Gastroesophageal sphincter (tissue), 3 donors: ENCODE results near the gene DYNC1I1.

Source experiments
- POLR2A ChIP-seq, 2 donors: fragments of 450-650 bp; IDR thresholded peaks; one replicate each; pipeline ENCODE4 v1.6.1; 2017; ENCODE audit warnings: antibody characterized with exemption in 2 of 2, mild to moderate bottlenecking in 2 of 2, moderate library complexity in 1 of 2
- POLR2AphosphoS5 ChIP-seq: sonication (generic); formaldehyde crosslinking; IDR thresholded peaks from one replicate; pipeline ENCODE4 v1.6.1; 2017; ENCODE audit warnings: antibody characterized with exemption
- TF ChIP-seq, protein P1 (sequence below), 4 experiments: fragments of 200-600 bp in 2 of 4; fragments of 450-650 bp in 2 of 4; sonication (generic) in 1 of 4; IDR thresholded peaks; one replicate each; pipeline ENCODE4 v1.5.1; 2017 to 2019; ENCODE audit warnings: antibody characterized with exemption in 4 of 4, mild to moderate bottlenecking in 2 of 4, moderate library complexity in 2 of 4

DNA sequence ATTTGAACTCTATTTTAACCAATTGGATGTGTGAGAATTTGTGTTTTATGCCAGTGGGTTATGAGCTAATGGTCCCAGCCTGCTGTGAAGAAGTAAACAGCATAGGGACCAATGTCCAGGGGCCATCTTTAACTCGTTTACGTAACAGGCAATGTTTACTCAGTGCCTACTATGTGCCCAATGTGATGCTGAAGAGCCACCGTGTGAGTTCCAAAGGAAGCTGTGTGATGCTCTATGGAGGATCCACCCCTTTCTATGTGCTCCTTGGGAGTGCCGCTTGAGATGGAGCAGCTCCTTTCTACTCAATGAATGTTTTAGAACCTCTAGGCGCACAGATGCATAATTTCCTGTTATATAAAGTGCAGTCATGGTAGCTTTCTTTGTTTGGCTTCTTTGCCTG, 21.3 kb downstream of the DYNC1I1 start:
- TF ChIP-seq, protein P1, sequence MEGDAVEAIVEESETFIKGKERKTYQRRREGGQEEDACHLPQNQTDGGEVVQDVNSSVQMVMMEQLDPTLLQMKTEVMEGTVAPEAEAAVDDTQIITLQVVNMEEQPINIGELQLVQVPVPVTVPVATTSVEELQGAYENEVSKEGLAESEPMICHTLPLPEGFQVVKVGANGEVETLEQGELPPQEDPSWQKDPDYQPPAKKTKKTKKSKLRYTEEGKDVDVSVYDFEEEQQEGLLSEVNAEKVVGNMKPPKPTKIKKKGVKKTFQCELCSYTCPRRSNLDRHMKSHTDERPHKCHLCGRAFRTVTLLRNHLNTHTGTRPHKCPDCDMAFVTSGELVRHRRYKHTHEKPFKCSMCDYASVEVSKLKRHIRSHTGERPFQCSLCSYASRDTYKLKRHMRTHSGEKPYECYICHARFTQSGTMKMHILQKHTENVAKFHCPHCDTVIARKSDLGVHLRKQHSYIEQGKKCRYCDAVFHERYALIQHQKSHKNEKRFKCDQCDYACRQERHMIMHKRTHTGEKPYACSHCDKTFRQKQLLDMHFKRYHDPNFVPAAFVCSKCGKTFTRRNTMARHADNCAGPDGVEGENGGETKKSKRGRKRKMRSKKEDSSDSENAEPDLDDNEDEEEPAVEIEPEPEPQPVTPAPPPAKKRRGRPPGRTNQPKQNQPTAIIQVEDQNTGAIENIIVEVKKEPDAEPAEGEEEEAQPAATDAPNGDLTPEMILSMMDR (IDR thresholded peaks at IDR 0.05), result no peak
- TF ChIP-seq POLR2AphosphoS5 (no peak), POLR2A (IDR thresholded peaks at IDR 0.05) (no peak)
